ENCODE data around the gene DNM3. TPM values are rescaled to one million over a fixed set of nuclear protein-coding genes. Genes with fewer than 3 reads are reported as not detected.

DNM3 gene
- total and polyA plus RNA-seq, 10 of the 15 experiments (the other 5 are each of a cell fraction or from before 2014, with no cell fraction given), result 0.03 to 1.5 (median 0.08) TPM; not detected in 3

DNA sequence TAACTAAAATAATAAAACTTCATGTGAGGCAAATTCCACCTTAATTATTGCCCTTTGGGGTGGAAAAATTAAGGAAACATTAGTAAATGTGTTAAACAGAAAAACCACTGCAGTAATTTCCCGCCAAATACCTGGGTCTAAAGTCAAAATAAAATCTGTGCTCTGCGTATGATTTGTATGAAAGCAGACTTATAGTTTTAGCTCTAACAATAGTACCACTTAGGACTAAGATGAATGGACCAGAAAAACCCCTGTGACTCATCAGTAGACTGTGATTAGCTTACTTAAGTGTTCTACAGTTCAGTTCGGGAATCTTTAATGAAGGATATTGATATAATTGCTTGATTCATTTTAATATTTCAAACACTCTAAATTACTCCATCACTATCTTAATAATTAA is 555.9 kb downstream of the DNM3 start:
- Histone ChIP-seq H3K27ac (ENCODE audit: control insufficient read depth, insufficient read depth) (peak overlapping the region; percentile 89), H3K4me2 (ENCODE audit: control insufficient read depth, insufficient read depth) (no peak overlapping the region), H3K36me3 (ENCODE audit: control insufficient read depth in 2 of 2, insufficient read depth in 2 of 2, low read length in 1 of 2) (no peaks in the 10 kb centered on the region), H3K79me2 (ENCODE audit: control insufficient read depth, insufficient read depth, low read length) (no peaks in the 10 kb centered on the region), H3K27me3 (replicated peaks in 1 of 2; ENCODE audit: control insufficient read depth in 2 of 2, insufficient read depth in 2 of 2, low read length in 1 of 2) (no peaks in the 10 kb centered on the region), H4K20me1 (ENCODE audit: control insufficient read depth, insufficient read depth) (no peaks in the 10 kb centered on the region), H3K4me3 (no peak overlapping the region), H3K4me1 (ENCODE audit: control insufficient read depth, insufficient read depth, low read length) (peaks cover 75% of the 10 kb centered on the region), H3K9me3 (replicated peaks; ENCODE audit: control insufficient read depth, insufficient read depth, low read length) (no peaks in the 10 kb centered on the region; the same call in 2 of the 3 replicates), H2AFZ (ENCODE audit: control insufficient read depth, low read depth, low read length) (no peak overlapping the region), H3K9ac (ENCODE audit: control insufficient read depth, insufficient read depth, low read length) (no peak overlapping the region)
- ChIA-PET POLR2A (interaction anchor here (0.5 to 8.1 kb wide), 8 partner anchors 13 to 214 kb away, joined by 3 to 73 read pairs (median 5); no protein-coding TSS in a partner anchor), CTCF (interaction anchor here (1.0 to 12.4 kb wide), 11 partner anchors 8 to 395 kb away, joined by 3 to 153 read pairs (median 4); no protein-coding TSS in a partner anchor), SMC1A (ENCODE audit: uncharacterized antibody, unreplicated experiment) (interaction anchor here (0.8 to 16.5 kb wide), 10 partner anchors 18 to 394 kb away, joined by 3 to 458 read pairs (median 44); no protein-coding TSS in a partner anchor), RAD21 (ENCODE audit: unreplicated experiment) (interaction anchor here (0.8 to 15.1 kb wide), 14 partner anchors 7 to 393 kb away, joined by 3 to 394 read pairs (median 18); no protein-coding TSS in a partner anchor)
- FAIRE-seq (no peak), DNase-seq (ENCODE audit: low read depth, low spot score) (no peak), ATAC-seq (peak; percentile 57)
- intact Hi-C loops (cut with micrococcal nuclease; ENCODE audit: unreplicated experiment) (loop anchor here (1.0 to 5.0 kb wide), 2 partner anchors 55 to 125 kb away; no protein-coding TSS in a partner anchor), in situ Hi-C loops (cut with MboI) (loop anchor here (5.0 kb wide), 1 partner anchor 310 kb away; no protein-coding TSS in a partner anchor)
- WGBS (ENCODE audit: insufficient coverage, insufficient replicate concordance, low lambda C conversion rate, missing lambda C conversion rate), result 1% methylated on average over 3 of the region's 3 CpGs
- BruUV-seq (replicated peaks), result no TSS peak
- TF ChIP-seq, protein P1, sequence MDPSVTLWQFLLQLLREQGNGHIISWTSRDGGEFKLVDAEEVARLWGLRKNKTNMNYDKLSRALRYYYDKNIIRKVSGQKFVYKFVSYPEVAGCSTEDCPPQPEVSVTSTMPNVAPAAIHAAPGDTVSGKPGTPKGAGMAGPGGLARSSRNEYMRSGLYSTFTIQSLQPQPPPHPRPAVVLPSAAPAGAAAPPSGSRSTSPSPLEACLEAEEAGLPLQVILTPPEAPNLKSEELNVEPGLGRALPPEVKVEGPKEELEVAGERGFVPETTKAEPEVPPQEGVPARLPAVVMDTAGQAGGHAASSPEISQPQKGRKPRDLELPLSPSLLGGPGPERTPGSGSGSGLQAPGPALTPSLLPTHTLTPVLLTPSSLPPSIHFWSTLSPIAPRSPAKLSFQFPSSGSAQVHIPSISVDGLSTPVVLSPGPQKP (IDR thresholded peaks at IDR 0.05; ENCODE audit: low read depth, low read length), result no peak
- TF ChIP-seq, protein P2, sequence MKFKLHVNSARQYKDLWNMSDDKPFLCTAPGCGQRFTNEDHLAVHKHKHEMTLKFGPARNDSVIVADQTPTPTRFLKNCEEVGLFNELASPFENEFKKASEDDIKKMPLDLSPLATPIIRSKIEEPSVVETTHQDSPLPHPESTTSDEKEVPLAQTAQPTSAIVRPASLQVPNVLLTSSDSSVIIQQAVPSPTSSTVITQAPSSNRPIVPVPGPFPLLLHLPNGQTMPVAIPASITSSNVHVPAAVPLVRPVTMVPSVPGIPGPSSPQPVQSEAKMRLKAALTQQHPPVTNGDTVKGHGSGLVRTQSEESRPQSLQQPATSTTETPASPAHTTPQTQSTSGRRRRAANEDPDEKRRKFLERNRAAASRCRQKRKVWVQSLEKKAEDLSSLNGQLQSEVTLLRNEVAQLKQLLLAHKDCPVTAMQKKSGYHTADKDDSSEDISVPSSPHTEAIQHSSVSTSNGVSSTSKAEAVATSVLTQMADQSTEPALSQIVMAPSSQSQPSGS (IDR thresholded peaks at IDR 0.05; ENCODE audit: low read length), result peak; percentile 81
- peak; percentile 46; the same call in 1 of the 2 replicates for TF ChIP-seq ATF7 (IDR thresholded peaks at IDR 0.05; ENCODE audit: low read depth)
- TF ChIP-seq, protein P3, sequence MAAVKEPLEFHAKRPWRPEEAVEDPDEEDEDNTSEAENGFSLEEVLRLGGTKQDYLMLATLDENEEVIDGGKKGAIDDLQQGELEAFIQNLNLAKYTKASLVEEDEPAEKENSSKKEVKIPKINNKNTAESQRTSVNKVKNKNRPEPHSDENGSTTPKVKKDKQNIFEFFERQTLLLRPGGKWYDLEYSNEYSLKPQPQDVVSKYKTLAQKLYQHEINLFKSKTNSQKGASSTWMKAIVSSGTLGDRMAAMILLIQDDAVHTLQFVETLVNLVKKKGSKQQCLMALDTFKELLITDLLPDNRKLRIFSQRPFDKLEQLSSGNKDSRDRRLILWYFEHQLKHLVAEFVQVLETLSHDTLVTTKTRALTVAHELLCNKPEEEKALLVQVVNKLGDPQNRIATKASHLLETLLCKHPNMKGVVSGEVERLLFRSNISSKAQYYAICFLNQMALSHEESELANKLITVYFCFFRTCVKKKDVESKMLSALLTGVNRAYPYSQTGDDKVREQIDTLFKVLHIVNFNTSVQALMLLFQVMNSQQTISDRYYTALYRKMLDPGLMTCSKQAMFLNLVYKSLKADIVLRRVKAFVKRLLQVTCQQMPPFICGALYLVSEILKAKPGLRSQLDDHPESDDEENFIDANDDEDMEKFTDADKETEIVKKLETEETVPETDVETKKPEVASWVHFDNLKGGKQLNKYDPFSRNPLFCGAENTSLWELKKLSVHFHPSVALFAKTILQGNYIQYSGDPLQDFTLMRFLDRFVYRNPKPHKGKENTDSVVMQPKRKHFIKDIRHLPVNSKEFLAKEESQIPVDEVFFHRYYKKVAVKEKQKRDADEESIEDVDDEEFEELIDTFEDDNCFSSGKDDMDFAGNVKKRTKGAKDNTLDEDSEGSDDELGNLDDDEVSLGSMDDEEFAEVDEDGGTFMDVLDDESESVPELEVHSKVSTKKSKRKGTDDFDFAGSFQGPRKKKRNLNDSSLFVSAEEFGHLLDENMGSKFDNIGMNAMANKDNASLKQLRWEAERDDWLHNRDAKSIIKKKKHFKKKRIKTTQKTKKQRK (IDR thresholded peaks at IDR 0.05; ENCODE audit: low read depth, low read length), result no peak
- TF ChIP-seq SMAD5 (IDR thresholded peaks at IDR 0.05; ENCODE audit: low read depth), result no peak
- TF ChIP-seq ZNF622 (IDR thresholded peaks at IDR 0.05), result no peak
- TF ChIP-seq NFIC (IDR thresholded peaks at IDR 0.05; ENCODE audit: low read depth, low read length), result peak; percentile 88
- no peak for TF ChIP-seq E4F1 (IDR thresholded peaks at IDR 0.05; ENCODE audit: borderline replicate concordance, partially characterized antibody)
- TF ChIP-seq IRF3 (IDR thresholded peaks at IDR 0.05), result no peak
- TF ChIP-seq CREM (IDR thresholded peaks at IDR 0.05; ENCODE audit: low read depth), result peak; percentile 57; the same call in 1 of the 2 replicates
- no peak for TF ChIP-seq PKNOX1 (IDR thresholded peaks at IDR 0.05)

Measured in GM12878 (cell line).